WERI-Rb-1 (cell line): ENCODE measurements around the gene PPM1L.

Experiments used
- DNase-seq: peaks from one replicate; pipeline ENCODE4 v3.0.0-alpha.2; 2020
- H3K27ac ChIP-seq: fragments of 250-450 bp; sonication (Bioruptor Pico); 2 replicates; pipeline ENCODE4 v1.5.1; 2020; ENCODE audit warnings: mild to moderate bottlenecking, moderate library complexity
- H3K27me3 ChIP-seq: fragments of 250-450 bp; sonication (Bioruptor Pico); 2 replicates; pipeline ENCODE4 v1.5.1; 2021; ENCODE audit warnings: mild to moderate bottlenecking, low read depth, moderate library complexity; ENCODE audit not compliant: insufficient read depth, severe bottlenecking
- H3K36me3 ChIP-seq: fragments of 250-450 bp; sonication (Bioruptor Pico); 2 replicates; pipeline ENCODE4 v1.5.1; 2020; ENCODE audit warnings: mild to moderate bottlenecking, moderate library complexity
- H3K4me3 ChIP-seq: 2 replicates; pipeline ENCODE4 v1.5.1; 2011; ENCODE audit warnings: low read depth, mild to moderate bottlenecking, control low read depth, low read length
- H3K9me3 ChIP-seq: fragments of 250-450 bp; sonication (Bioruptor Pico); 2 replicates; pipeline ENCODE4 v1.5.1; 2021; ENCODE audit warnings: mild to moderate bottlenecking, moderate library complexity; ENCODE audit not compliant: severe bottlenecking
- TF ChIP-seq, protein P1 (sequence below): IDR thresholded peaks from 2 replicates; pipeline ENCODE4 v1.5.1; 2011; ENCODE audit warnings: low read depth, mild to moderate bottlenecking, control low read depth, inconsistent platforms, low read length

Gene PPM1L

GRCh38 chr3:160950954-160951353, 194.9 kb downstream of the PPM1L start:
- no peak for DNase-seq
- Histone ChIP-seq H3K36me3 (no peaks in the 10 kb centered on the region), H3K27me3 (no peaks in the 10 kb centered on the region), H3K4me3 (no peak overlapping the region), H3K9me3 (no peaks in the 10 kb centered on the region), H3K27ac (no peak overlapping the region)
- TF ChIP-seq, protein P1, sequence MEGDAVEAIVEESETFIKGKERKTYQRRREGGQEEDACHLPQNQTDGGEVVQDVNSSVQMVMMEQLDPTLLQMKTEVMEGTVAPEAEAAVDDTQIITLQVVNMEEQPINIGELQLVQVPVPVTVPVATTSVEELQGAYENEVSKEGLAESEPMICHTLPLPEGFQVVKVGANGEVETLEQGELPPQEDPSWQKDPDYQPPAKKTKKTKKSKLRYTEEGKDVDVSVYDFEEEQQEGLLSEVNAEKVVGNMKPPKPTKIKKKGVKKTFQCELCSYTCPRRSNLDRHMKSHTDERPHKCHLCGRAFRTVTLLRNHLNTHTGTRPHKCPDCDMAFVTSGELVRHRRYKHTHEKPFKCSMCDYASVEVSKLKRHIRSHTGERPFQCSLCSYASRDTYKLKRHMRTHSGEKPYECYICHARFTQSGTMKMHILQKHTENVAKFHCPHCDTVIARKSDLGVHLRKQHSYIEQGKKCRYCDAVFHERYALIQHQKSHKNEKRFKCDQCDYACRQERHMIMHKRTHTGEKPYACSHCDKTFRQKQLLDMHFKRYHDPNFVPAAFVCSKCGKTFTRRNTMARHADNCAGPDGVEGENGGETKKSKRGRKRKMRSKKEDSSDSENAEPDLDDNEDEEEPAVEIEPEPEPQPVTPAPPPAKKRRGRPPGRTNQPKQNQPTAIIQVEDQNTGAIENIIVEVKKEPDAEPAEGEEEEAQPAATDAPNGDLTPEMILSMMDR, result no peak

DNA sequence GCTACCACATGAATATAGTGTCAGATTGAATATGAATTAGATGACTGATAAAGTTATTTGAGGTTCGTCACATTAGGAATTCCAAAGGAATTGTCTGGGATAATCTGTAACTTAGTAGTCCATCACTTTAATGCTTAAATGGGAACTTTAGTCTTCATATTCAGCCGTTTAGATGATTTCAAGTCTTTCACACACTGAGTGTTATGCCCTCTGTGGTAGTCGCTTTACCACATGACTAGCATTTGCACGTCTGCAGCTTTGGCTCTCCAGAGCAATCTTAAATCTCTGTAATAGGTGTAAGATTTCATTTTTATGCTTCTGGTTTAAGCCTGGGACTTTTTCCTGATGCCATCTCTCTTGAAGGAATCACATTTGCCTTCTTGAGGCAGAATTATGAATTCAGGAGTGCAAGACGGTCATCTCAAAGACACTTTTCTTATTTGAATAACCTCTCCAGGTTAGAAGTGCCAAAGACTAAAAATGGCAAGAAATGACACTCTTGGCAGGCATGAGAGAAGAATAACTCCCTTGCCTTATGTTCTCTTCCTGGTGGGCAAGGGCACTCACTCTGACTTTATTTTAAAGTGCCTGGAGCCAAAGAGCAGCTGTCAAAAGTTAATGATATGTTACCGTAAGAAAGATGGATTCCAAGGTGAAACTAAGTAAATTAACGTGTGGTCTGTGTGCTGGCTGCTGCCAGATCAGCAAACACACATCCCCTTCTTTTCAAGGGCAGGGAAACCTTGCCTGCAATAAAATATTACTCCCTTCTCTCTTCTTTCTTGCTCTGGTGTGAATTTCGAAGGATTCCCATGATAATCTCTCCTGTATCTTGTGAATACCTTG, 195.8 kb downstream of the PPM1L start:
- TF ChIP-seq, protein P1, result no peak
- no peaks in the 10 kb centered on the region for H3K9me3 ChIP-seq
- no peak for DNase-seq
- no peak overlapping the region for H3K4me3 ChIP-seq
- H3K36me3 ChIP-seq, result no peaks in the 10 kb centered on the region
- no peak overlapping the region for H3K27ac ChIP-seq
- H3K27me3 ChIP-seq, result no peaks in the 10 kb centered on the region

- no peak overlapping the region for H3K27ac ChIP-seq
- H3K9me3 ChIP-seq, result no peaks in the 10 kb centered on the region
- DNase-seq, result no peak
- no peak overlapping the region for H3K4me3 ChIP-seq
- no peaks in the 10 kb centered on the region for H3K36me3 ChIP-seq
- TF ChIP-seq, protein P1, result no peak
- no peaks in the 10 kb centered on the region for H3K27me3 ChIP-seq
Measured at GRCh38 chr3:160953686-160954085, 197.7 kb downstream of the PPM1L start.

GRCh38 chr3:160956785-160957184, 200.8 kb downstream of the PPM1L start:
- Histone ChIP-seq H3K4me3 (no peak overlapping the region), H3K36me3 (no peaks in the 10 kb centered on the region), H3K27ac (no peak overlapping the region), H3K9me3 (no peaks in the 10 kb centered on the region), H3K27me3 (no peaks in the 10 kb centered on the region)
- no peak for DNase-seq
- TF ChIP-seq, protein P1, result no peak

DNA sequence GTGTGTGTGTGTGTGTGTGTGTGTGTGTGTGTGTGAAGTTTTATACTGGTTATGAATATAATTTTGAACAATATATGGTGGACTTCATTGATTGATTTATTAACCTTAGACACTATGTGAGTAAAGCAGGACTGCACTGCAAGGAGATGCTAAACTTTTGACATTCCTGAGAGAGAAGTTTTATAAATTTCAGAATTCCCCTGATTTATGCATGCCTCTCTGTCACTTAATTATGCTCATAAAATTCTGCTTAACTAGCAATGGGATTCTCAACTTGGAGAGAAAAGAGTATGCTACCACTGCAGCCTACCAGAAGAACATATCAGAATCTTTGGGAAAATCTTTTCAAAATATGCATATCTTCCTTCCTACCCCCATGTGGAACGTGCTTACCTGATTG, 204.5 kb downstream of the PPM1L start:
- DNase-seq, result no peak
- Histone ChIP-seq H3K4me3 (no peak overlapping the region), H3K27ac (no peak overlapping the region), H3K27me3 (no peaks in the 10 kb centered on the region), H3K9me3 (no peaks in the 10 kb centered on the region), H3K36me3 (no peaks in the 10 kb centered on the region)
- TF ChIP-seq, protein P1, result no peak

DNA sequence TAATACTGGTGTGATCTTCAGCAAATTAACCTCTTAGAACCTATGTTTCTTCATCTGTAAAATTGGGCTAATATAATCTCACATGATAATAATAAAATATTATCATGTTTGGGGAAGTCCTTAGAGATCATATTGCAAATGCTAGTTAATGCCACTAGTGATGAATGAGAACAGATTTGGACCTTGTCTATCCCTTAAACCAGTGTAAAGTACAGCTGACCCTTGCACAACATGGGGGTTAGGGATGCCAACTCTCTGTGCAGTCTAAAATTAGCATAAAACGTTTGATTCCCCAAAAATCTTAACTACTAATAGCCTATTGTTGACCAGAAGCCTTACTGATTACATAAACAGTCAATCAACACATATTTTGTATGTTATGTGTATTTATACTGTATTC, 207.9 kb downstream of the PPM1L start:
- DNase-seq, result no peak
- Histone ChIP-seq H3K9me3 (no peaks in the 10 kb centered on the region), H3K36me3 (no peaks in the 10 kb centered on the region), H3K27me3 (no peaks in the 10 kb centered on the region), H3K27ac (no peak overlapping the region), H3K4me3 (no peak overlapping the region)
- TF ChIP-seq, protein P1, result no peak
